NCI-H2227 (cell line): Measurements from ENCODE around the gene DSCAML1.

Experiments used
- DNase-seq: peaks from one replicate; lab custom pipeline; 2025; ENCODE audit not compliant: unreplicated experiment; lab: John Stamatoyannopoulos, UW

DSCAML1 gene

GRCh38 chr11:117535201-117535849 lies 261.7 kb downstream of the DSCAML1 start:
- DNase-seq, result peak; percentile 30

DNA sequence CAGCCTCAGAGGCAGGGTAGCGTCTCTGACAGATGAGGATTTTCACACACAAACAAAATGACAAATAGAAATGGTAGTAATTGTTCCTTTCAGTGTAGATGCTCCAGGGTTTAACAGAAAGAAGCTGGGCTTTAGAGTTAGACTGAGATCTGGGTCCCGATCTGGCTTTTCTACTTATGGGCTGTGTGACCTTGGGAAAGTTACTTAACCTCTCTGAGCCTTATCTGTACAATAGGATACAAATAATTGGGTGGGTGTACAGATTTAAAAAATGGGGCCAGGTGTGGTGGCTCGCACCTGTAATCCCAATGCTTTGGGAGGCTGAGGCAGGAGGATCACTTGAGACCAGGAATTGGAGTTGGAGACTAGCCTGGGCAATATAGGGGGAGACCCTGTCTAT lies 264.4 kb downstream of the DSCAML1 start:
- no peak for DNase-seq

DNA sequence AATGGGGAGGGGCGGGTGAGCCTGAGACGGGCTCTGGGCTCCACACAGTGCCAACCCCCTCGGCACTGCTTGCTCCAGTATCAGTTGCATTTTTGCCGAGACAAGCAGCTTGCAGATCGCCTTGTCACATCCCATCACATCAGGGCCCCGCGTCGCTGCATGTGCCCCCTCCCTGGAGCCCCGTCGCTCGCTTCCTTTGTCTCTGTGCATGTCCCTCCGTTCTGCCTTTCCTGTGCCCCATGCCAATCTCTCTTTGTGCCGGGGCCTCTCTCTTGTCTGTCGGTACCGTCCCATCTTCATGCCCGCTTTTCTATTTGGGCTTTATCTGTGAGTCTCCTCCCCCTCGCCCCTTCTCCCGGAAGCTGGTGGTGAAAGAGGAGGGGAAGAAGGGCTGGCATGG lies 267.2 kb downstream of the DSCAML1 start:
- no peak for DNase-seq

- DNase-seq, result no peak
Observed at GRCh38 chr11:117528097-117528721, 268.8 kb downstream of the DSCAML1 start.

DNA sequence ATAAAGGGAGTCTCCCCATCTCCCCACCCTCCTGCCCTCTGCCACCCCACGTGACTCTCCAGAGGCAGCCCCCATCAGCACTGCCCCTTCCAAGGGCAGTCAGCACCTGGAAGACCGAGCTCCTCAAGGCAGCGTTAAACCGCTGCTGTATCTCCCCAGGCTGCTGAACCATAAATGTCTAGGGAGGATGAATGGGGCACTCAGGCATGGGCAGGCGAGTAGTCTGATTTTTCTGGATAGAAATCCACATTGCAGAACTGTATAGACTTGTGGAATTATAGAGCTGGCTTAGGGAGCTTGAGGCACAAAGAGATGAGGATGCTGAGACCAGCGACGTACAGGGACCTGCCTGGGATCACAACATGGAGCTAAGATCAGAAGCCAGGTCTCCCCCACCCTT lies 269.7 kb downstream of the DSCAML1 start:
- DNase-seq, result no peak

DNA sequence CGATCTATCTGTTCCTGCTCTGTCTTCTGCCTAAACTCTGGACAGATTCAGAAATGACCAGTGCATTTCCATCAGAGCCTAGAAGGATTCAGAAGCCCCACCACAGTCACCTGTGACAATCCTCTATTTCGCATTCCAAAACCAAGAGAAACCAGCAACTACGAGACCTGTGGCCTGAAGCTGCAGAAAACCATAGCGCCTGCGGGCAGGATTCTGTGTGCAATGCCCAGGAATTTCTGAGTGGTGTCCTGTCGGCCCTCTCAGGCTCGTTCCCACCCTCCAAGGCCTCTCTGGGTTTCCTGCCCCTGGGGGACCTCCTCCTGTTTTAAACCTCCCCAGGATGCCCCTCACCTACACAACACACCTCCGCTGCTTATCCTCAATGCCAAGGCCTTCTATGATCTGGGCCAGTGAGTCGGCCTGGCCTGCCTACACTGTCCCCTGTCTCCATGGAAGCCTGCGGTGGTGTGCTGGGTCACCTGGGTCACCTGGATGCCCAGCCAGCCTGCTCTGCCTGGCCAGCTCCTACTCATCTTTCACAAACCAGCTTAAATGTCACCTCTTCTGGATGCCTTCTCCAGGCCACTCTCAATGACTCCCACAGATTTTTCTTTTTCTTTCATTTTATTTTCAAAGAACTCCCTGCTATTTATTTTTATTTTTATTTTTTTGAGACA lies 271.0 kb downstream of the DSCAML1 start:
- DNase-seq, result no peak

- no peak for DNase-seq
Observed at GRCh38 chr11:117524468-117525183, 272.4 kb downstream of the DSCAML1 start.

DNA sequence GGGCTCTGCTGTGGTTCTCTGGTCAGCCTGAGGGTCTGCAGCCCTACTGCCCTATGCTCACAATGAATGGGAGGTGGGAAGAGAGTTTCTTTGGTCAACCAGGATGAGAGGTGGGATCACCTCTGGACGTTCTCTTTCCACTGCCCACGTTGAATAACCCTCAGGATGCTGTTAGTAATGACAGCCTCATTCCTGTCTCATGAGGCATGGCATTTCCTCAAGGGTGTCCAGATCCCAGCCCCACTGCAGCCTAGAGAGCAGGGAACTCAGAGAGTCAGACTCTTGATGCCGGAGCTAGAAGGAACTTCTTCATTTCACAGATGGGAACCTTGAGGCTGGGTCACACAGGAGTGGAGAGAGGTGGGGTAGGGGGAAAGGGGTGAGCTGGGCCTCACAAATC lies 273.3 kb downstream of the DSCAML1 start:
- no peak for DNase-seq

- DNase-seq, result no peak
Observed at GRCh38 chr11:117521974-117522373, 275.0 kb downstream of the DSCAML1 start.

GRCh38 chr11:117520966-117521365 lies 276.1 kb downstream of the DSCAML1 start:
- DNase-seq, result no peak

GRCh38 chr11:117520201-117520600 lies 276.8 kb downstream of the DSCAML1 start:
- DNase-seq, result no peak

DNA sequence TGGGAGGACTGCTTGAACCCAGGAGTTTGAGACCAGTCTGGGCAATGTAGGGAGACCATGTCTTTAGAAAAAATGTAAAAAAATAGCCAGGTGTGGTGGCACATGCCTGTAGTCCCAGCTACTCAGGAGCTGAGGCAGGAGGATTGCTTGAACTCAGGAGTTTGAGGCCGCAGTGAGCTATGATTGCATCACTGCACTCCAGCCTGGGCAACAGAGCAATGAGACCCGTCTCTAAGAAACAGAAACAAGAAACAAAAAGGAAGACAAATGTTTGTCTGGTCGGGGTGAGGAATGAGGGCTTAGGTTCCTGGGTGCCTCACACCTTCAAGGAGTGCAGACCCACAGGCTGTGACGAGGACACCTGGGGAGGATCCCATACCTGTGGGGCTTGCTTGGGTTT lies 277.4 kb downstream of the DSCAML1 start:
- no peak for DNase-seq

DNA sequence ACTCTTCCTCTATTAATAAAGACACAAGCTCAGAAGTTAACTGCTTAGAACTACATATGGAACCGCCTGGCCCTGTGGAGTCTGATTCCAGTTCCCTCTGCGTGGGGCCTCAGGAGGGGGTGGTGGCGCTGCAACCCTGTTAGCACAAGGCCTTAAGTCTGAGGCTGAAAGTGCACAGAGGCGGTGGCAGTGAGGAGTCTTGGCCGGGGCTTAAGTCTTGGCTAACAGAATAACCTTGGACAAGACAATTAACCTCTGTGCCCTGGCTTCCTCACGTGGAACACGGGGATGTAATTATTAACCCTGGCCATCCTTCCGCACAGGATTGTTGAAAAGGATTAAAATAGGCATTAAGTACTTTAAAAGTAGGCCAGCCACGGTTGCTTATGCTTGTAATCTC lies 277.8 kb downstream of the DSCAML1 start:
- peak; percentile 10 for DNase-seq

DNA sequence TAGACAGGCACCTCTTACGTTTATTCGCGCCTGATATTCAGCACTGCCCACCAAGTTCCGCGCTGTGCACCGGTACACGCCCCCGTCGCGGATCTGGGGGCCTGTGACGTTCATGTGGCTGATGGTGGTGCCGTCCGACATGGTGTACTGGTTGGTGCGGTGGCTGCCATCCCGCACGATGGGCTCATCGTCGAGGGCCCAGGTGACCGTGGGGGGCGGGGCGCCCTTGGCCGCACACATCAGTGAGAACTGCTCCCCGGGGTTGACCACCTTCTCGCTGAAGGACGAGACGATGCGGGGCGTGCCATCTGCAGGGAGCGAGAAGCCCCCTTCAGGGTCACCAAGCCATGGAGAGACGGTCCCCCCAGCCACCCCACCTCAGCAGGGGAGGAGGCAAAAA lies 278.6 kb downstream of the DSCAML1 start:
- DNase-seq, result no peak

DNA sequence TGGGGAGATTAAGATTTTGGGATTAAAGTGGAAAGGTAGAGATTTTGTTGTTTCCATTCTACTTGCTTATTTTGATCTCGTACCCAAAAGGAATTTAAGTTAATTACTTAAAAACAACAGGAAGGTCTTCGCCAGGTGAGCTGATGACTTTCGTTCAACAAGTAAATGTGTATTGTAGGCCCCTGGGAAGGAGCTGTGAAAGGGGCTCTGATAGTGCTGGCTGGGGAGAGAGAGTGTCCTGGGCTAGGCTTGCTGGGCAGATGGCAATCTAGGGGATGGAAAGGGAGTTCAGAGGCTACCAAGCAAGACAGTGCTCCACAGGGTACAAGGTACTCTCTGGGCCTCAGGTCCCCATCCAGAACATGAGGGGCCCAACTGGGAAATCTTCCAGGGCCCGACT lies 279.9 kb downstream of the DSCAML1 start:
- DNase-seq, result no peak

- no peak for DNase-seq
Observed at GRCh38 chr11:117515892-117516787, 280.9 kb downstream of the DSCAML1 start.

- no peak for DNase-seq
Observed at GRCh38 chr11:117514256-117514655, 282.8 kb downstream of the DSCAML1 start.

DNA sequence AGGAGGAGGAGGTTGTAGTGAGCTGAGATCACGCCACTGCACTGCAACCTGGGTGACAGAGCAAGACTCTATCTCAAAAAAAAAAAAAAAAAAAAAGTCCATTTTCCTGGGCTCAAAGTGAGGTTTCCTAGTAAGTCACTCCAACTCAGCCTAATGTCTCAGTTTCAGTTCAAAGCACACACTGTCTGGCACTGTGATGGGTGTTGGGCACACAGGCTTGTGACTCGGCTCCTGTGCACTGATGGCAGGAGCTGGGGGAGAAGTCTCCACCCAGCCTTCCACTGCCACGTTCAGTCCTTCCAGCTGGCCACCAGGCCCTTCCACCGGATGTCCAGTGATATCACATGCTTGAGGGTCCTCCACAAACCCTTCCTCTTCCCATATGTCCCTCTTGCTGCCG lies 283.4 kb downstream of the DSCAML1 start:
- DNase-seq, result no peak

- DNase-seq, result no peak
Observed at GRCh38 chr11:117511931-117512539, 285.0 kb downstream of the DSCAML1 start.

- DNase-seq, result no peak
Observed at GRCh38 chr11:117511483-117511930, 285.5 kb downstream of the DSCAML1 start.
